GM12891 (cell line): ENCODE results near the gene CRISP2.

Experiments
- DNase-seq: peaks from one replicate; pipeline ENCODE4 v3.0.0; 2011; ENCODE audit warnings: low spot score; ENCODE audit not compliant: insufficient read length
- FAIRE-seq: peaks from 2 replicates; lab custom pipeline; 2011; peaks lifted over from hg19 to GRCh38; lab: Jason Lieb, UNC
- PAX5 ChIP-seq: IDR thresholded peaks from 2 replicates; pipeline ENCODE4 v1.6.1; 2011; ENCODE audit warnings: low read length, moderate library complexity, mild to moderate bottlenecking; ENCODE audit not compliant: insufficient read depth, severe bottlenecking
- POLR2A ChIP-seq: IDR thresholded peaks from 2 replicates; pipeline ENCODE4 v1.6.1; 2011; ENCODE audit warnings: low read depth, low read length, control low read depth
- POLR2AphosphoS5 ChIP-seq: IDR thresholded peaks from 2 replicates; pipeline ENCODE4 v1.6.1; 2011; ENCODE audit warnings: low read depth, low read length, control low read depth
- POU2F2 ChIP-seq: IDR thresholded peaks from 2 replicates; pipeline ENCODE4 v1.6.1; 2011; ENCODE audit warnings: low read depth, mild to moderate bottlenecking, control low read depth, low read length, moderate library complexity
- SPI1 ChIP-seq: IDR thresholded peaks from 2 replicates; pipeline ENCODE4 v1.6.1; 2011; ENCODE audit warnings: low read depth, low read length, control low read depth
- TAF1 ChIP-seq: IDR thresholded peaks from 2 replicates; pipeline ENCODE4 v1.6.1; 2011; ENCODE audit warnings: low read depth, low read length, control low read depth

The CRISP2 gene

GRCh38 chr6:49645139-49645538 is 68.2 kb downstream of the CRISP2 start:
- DNase-seq (no peak), FAIRE-seq (no peak)
- TF ChIP-seq TAF1 (no peak), POLR2A (no peak), POU2F2 (no peak), POLR2AphosphoS5 (no peak), PAX5 (no peak), SPI1 (no peak)
